SKM-1 (cell line): ENCODE data around the gene PAXIP1.

Experiments
- DNase-seq: peaks from one replicate; lab custom pipeline; 2025; ENCODE audit not compliant: unreplicated experiment; lab: John Stamatoyannopoulos, UW

Gene PAXIP1

DNA sequence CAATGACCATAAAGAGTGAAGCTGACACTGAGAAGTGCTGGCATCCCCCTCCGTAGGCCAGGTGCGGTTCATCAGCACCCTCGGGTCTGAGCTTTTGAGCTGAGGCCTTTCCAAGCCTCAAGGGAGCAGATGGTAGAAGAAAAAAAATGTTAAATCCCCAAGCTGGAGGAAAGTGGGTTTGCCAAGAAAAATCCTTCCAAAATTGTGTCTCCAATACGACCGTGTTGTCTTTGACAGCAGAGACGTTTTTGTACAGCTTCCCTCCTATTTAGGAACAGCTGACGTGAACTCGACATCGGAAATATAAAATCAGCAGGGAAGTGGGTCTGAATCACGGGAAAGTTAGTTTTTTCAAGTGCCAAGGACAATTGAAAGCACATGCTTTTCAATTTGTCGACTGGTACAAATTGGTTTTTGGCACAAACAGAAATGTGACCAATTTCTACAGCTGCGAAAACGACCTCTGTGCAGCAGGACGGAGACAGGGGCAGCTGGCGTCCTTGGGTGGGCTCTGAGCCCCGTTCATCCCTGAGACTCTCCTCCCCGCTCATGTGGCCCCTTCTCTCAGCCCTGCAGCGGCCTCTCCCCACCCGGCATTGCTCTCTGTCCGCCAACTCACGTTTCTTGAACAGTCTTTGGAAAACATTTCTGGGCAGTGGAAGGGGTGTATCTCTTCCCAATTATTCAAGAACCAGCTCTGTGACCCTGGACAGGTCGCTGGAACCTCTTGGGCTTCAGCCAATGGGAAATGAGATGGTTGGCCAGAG, 89.9 kb downstream of the PAXIP1 start:
- no peak for DNase-seq

DNA sequence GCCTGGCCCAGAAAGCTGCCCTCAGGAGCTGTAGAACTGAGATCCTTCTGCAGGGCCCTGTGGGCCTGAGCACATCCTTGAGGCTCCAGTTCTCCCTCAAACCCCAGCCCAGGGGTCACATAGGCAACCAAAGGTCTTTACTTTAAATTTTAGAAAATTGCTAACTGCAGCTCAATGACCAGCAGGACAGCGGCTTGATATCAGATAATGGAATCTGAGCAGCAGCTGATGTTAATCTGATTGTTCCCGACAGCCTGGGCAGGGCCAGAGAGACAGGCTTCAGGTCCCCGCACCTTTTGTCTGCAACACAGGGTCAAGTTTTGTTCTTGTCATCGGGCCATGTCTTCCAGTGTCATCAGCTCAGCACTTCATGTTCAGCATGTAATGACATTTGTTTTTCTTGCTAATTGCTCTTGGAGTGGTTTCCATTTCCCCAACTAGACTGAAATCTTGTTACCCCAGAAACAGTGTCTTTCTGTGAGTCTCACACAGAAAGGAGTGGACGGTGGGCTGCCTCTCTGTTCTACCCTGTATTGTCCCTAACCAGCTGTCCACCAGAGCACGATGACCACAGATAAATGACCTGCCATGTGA, 91.0 kb downstream of the PAXIP1 start:
- no peak for DNase-seq

DNA sequence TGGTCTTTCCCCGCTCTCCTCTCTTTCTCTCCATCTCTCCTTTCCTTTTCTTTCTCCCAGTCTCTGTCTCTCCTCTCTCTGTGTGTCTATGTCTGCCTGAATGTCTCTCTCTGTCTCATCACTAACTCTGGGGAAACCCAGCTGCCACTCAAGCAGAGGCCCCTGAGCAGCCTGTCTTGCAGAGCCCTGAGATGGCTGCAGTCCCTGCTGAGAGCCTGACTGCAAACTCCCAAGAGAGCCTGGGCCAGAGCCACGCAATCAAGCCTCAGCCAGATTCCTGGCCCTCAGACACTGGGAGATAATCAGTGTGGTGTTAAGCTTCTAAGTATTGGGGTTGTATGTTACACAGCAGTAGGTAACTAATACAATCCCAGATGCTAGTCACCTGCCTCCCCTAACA, 91.5 kb downstream of the PAXIP1 start:
- no peak for DNase-seq

DNA sequence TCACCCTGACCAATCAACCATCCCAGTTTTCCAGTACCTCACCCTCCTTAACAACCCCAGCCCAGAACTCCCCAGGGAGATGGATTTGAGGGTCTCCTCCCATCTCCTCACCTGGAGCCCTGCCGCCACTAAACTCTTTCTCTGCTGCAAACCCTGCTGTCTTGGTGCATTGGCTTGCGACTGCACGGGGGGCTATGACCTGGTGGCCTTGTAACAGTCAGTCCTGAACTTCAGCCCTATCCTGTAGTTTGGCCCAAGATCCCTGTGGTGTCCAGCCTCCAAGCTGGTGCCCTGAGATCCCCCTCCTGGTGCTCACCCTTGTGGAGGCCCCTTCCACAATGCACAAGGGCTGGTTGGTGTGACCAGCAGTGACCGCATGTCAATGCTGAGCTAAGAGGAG, 91.9 kb downstream of the PAXIP1 start:
- no peak for DNase-seq

DNA sequence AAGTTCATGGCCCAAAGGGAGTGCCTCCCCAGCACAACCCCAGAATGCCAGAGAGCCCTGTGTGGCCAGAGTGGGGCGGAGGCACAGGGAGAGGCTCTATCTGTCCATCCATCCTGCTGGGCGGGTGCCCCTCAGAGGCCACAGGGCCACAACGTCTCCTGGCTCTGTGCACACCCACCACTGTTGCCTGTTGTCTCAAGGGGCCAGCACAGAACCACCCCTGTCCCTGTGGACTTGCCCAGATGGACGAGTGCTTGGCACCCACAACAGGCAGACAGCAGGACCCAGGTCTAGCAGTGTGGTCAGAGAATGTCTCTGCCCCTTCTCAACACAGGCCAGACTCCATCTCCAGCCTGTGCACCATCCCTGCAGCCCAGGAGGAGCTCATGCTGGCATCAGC, 92.8 kb downstream of the PAXIP1 start:
- no peak for DNase-seq

DNA sequence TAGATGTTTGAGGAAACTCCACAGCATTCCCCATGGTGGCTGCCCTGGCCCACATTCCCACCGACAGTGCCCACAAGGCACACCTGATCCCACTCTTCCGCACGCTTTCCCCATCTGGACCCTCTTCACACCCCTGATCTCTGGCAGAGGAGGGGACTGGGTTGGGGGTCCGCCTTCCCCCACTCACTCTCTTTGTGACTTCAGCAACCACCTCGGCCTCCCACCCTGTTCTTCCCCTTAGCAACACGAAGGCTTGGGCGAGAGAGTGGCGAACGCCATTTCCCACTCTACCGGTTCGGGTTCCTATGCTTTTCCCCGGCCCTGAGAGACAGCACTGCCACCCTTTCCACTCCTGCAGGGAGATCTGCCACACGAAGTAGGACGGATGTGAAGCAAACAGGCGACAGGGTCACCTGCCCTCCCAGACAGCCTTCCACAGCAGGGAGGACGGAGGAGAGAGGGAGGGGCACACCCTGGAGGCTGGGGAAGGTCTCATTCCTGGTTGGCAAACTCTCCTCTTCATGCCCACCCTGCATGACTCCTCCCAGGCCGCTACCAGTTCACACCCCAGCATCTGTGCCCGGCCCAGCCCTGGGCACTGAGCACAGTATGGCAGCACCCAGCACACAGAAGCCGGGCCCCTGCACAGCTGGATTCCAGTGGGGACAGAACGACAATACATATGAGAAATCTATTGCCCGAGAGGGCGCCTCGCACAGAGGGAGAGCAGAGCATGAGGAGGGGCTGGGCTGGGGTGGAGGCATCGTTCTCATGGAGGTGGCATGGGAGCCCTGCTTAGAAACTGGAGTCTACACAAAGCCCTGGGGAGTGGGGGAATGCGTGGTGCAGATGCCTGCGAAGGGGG, 93.5 kb downstream of the PAXIP1 start:
- no peak for DNase-seq

DNA sequence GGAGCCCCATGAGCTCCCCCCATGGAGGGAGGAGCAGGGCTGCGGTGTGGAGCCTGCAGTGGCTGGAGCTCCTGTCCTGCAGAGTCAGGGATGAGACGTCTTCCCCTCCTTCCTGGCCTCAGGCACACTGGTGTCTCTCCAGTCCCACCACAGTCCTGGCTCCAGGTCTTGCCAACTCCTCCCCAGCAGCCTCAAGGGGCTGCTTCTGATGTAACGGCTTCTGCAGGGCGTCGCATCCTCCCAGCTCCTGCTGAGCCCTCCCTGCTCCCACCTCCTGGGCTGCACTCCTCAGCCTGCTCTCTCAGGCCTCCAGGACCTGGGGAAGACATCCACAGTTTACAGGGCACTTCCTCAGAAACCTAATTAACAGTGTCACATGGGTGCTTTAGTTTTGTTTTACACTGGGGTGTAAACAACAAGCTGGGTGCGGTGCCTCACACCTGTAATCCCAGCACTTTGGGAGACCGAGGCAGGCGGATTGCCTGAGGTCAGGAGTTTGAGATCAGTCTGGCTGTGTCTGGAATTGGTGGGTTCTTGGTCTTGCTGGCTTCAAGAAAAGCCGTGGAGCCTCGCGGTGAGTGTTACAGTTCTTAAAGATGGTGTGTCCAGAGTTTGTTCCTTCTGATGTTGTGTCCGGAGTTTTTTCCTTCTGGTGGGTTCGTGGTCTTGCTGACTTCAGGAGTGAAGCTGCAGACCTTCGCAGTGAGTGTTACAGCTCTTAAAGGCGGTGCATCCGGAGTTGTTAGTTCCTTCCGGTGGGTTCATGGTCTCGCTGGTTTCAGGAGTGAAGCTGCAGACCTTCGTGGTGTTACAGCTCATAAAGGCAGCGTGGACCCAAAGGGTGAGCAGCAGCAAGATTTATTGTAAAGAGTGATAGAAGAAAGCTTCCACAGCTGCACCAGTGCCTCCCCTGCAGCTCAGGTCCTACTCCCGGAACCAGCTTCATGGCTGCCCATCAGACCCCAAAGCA, 95.0 kb downstream of the PAXIP1 start:
- no peak for DNase-seq

DNA sequence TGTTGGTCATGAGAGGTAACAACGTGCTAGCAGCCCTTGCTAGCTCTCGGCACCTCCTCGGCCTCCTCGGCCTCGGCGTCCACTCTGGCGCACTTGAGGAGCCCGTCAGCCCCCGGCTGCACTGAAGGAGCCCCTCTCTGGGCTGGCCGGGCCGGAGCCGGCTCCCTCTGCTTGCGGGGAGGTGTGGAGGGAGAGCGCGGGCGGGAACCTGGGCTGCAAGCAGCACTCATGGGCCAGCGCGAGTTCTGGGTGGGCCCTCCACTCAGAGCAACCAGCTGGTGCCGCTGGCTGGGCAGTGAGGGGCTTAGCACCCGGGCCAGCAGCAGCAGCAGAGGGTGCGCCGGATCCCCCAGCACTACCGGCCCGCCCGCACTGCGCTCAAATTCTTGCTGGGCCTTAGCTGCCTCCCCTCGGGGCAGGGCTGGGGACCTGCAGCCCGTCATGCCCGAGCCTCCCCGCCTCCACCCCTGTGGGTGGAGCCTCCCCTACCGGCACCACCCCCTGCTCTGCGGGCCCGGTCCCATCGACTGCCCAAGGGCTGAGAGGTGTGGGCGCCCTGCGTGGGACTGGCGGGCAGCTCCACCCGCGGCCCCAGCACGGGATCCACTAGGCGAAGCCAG, 96.1 kb downstream of the PAXIP1 start:
- DNase-seq = no peak

DNA sequence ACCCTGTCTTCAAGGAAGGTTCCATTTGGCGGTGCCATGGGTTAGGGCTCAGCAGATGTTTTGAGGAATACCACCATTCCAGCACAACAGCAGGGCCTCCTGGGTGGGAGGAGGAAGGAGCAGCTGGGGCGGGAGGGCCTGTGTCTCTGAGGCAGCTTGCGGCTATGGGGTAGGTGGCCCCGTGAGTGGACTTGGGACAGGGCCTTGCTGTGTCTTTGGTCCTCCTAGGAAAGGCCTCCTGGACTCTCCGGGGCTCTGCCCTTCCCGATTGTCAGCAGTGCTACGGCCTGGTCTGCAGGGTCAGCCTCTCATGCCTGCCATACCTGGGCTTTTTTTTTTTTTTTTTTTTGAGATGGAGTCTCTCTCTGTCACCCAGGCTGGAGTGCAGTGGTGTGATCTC, 96.7 kb downstream of the PAXIP1 start:
- no peak for DNase-seq

DNA sequence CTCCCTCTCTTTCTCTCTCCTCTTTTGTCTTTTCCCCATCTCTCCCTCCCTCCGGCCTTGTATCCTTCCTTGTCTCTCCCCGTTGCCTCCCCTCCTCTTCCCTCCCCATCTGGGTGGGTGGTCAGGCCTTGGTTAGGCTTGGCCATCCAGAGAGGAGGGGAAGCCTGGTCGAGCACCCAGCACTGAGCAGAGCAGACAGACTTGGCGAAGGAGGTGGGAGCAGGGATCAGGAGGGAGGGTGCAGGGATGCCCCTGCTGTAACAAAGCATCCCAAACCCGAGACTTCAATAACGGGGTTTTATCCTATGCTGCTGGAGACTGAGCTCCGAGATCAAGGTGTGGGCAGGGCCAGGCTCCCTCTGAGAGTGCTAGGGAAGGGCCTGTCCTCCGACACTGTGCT, 97.3 kb downstream of the PAXIP1 start:
- no peak for DNase-seq

DNA sequence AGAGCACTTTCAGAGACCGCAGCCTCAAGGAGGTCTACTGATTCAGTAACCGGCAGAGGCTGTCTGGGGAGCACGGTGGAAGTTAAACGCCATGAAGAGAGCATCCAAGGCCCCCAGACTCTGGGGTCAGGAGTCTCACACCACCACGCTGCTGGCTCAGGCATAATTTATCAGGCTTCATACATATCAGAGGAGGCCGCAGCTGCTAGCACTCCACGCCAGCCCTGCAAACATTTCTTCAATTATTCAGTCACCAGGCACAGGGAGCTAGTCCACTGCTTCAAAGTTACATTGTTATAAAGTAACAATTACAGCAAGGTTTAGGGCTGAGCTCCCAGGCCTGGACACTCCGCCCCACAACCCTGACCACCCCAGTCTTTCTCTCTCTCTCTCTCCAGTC, 97.8 kb downstream of the PAXIP1 start:
- DNase-seq = no peak

DNA sequence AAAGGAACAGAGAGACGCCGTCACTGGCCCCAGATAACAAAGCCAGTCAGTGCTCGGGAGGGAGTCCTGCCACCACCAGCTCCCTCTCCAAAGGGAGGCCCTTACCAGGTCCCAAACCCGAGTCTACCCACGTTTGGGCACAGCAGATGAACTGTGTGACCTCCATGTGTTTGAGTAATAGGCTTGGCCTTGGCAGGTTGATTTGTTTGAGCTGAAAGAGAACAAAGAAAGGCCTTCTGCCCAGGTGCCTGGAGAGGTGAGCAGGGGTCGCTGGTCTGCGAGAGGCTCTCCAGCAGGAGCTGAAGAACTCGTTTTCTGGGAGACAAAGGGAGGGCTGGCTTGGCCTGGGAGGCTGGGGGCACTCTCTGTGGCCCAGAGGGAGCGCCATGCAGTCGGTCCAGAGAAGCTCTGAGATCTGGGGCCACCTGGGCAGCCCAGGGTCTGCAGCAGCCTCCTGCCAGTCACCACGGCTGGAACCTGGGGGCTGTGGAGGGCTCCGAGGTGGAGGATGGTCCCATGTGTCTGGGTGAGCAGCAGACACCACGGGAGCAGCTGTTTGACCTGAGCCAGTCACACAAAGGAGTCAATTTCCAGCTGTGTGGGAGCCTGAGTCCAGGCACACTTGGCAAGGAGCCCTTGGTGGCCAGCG, 99.7 kb downstream of the PAXIP1 start:
- DNase-seq = no peak

DNA sequence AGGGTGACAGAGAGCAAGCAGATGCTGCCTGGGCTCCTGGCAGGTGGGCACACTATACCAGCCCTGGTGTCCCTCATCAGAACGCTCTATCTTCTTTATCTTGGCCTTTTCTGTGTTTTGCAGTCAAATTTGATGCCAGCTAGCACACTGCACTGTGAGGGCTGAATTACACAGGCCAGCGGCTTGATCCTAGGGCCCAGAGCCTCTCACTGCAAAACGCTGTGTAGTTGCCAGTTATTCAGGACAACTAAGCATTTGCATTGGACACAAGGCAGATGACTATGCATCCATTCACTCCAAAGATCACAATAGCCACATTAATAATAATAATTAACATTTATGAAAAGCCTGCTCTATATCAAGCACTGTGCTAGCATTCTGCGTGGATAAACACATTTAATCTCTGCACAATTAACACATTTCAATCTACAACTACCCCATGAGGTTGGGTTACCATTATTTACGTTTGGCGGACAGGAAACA, 100.3 kb downstream of the PAXIP1 start:
- DNase-seq = no peak

DNA sequence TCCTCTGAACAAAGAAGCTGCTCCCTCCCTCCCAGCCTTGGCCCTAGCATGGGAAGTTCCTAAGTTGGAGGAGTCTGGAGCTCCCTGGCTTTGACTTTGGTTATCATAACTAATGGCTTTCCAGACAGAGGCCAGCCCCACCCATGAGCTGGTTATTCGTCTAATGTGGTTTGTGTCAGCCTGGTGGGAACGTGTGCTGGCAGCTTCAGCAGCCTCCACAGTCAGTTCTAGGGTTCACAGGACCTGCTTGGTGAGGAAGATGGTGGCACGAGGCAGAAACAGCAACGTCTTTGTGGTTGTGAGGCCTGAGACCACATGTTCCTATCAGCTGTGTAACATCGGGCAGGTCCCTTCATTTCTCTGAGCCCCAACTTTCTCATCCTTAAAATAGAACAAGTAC, 103.1 kb downstream of the PAXIP1 start:
- DNase-seq = no peak

DNA sequence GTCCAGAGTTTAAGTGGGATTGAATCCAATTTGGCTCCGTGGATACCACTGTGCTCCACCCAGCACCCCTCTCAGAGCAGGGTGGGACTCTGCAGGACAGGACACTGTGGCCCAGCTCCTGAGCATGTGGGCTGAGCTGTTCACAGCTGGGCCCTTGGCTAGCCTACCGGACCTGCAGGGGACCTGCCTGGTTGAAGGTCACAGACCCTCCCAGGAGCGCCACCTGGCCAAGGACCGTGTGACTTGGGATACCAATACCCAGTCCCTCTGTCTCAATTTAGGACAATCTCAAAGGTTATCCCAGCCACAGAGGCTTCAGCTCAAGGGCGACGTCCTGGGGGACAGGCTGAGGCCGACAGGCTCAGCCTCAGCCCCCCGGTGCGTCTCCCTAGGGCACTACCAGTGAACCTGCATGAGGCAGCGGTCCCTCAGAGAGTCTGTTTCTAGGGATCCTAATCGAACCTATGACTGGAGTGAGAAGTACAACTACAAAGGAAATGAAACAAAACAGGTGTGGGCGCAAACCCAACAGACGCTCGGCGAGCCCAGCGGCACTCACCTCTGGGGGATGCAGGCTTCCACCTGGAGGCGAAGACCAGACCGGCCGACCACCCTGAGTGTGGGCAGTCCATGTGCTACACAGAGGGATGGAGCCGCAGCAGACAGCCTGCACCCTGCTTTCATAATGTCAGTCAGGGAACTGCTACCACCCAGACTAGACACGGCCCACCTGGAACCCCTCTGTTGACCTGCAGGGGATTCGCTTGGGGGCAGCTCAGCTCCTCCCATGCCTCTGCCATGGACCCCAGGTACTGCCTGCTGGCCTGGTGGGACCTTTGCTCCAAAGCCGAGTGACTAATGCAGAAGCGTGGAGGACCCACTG, 103.7 kb downstream of the PAXIP1 start:
- DNase-seq = no peak

DNA sequence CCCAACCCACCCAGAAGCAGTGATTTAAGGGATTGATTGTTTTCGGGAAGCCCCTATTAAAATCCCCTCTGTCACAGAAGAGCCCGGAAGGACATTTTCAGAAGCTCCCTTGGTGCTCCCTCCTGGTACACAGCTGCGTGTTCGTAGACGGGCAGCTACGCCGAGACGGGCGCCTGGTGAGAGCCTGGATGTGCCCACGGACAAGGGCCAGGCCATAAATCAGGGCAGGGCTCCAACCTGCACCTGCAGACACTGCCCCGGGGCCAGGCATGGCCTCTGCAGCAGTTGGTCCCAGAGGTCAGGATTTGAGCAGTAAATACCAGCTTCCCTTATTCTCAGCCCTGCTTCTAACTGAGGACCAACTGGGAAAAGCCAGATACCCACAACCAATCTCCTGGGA, 106.8 kb downstream of the PAXIP1 start:
- DNase-seq = no peak
